SJCRH30 (cell line): Measurements from ENCODE around the gene KRTAP10-8. TPM values are rescaled to one million over a fixed set of nuclear protein-coding genes. Genes with fewer than 3 reads are reported as not detected.
A peak's percentile ranks its signal among the peaks of the same experiment; 100 is the strongest.
"Not testable (repeated sequence)": the region's sequence is repeated elsewhere in the genome, so short reads cannot be mapped to it uniquely, and the experiment has no call there.

Experiments
- DNase-seq, 2 experiments: peaks; one replicate each; pipeline ENCODE4 v3.0.0-alpha.2; 2015 to 2020
- H3K27ac ChIP-seq: fragments of 250-450 bp; sonication (Bioruptor Pico); 2 replicates; pipeline ENCODE4 v1.5.1; 2020; ENCODE audit warnings: mild to moderate bottlenecking, moderate library complexity
- H3K27me3 ChIP-seq: fragments of 250-450 bp; sonication (Bioruptor Pico); 2 replicates; pipeline ENCODE4 v1.5.1; 2020; ENCODE audit warnings: mild to moderate bottlenecking, moderate library complexity
- H3K36me3 ChIP-seq: fragments of 250-450 bp; sonication (Bioruptor Pico); 2 replicates; pipeline ENCODE4 v1.5.1; 2020; ENCODE audit warnings: mild to moderate bottlenecking, moderate library complexity
- H3K4me1 ChIP-seq: fragments of 250-450 bp; sonication (Bioruptor Pico); 2 replicates; pipeline ENCODE4 v1.5.1; 2020; ENCODE audit warnings: mild to moderate bottlenecking, moderate library complexity
- H3K4me3 ChIP-seq: fragments of 250-450 bp; sonication (Bioruptor Pico); 2 replicates; pipeline ENCODE4 v1.5.1; 2020; ENCODE audit warnings: mild to moderate bottlenecking, moderate library complexity
- H3K9me3 ChIP-seq: fragments of 250-450 bp; sonication (Bioruptor Pico); replicated peaks from 2 replicates; pipeline ENCODE4 v1.5.1; 2020; ENCODE audit warnings: mild to moderate bottlenecking, moderate library complexity
- total RNA-seq: library from RNA; depleted of rRNA; stranded (reverse); fragments of >200 nt; shearing (Covaris generic); gene quantifications from 2 replicates; pipeline ENCODE4 v1.2.3, GENCODE V29; 2014

The KRTAP10-8 gene
- total RNA-seq, 1 experiment from 2014 or later: not detected

DNA sequence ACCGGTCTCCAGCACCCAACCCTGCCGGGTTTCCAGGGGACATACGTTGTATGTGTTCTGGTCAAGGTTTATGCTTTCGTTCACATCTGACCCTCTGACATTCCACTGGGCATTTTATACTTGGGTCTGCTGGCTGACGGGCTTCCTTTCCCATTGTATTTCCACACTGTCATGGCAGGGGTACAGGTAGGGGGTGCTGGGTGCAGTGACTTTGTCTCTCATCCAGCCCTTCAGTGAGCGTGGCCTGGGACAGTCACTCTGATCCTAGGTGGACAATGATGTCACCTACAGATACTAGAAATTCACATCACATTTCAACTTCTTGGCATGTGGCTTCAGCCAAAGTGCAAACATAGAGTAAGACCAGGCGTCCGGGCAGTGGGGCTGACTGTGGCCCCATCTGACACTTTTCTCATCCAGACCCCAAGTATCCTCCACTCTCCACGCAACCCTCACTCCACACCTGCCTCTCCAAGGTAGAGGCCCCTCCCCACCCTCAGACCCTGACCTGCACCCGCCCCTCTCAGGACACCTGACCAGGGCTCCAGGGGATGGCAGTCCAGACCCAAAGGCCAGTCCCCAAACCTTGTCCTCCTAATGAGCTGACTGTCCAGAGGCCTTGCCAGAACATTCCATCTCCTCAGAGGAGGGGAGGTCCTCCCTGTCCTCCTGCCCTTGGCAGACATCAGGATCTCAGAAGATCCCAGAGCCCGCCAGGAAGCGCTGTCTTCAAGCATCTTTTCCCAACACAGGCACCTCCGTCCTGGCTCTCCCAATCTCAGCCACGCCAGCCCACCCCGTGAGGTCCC lies 24.5 kb downstream of the KRTAP10-8 start:
- no peaks in the 10 kb centered on the region for H3K36me3 ChIP-seq
- H3K4me1 ChIP-seq: no peaks in the 10 kb centered on the region
- no peaks in the 10 kb centered on the region for H3K27me3 ChIP-seq
- H3K4me3 ChIP-seq: no peak overlapping the region
- no peak for DNase-seq
- H3K9me3 ChIP-seq: no peaks in the 10 kb centered on the region; the same call in 1 of the 2 replicates
- no peak overlapping the region for H3K27ac ChIP-seq

- H3K27ac ChIP-seq: no peak within 1 kb of the TSS
- no peaks in the 10 kb centered on the region for H3K27me3 ChIP-seq
- no peak for DNase-seq
These were observed 25.4 kb downstream of the KRTAP10-8 start, which contains the start of gene KRTAP10-10 for GRCh38 chr21:44637018-44637850. Gene KRTAP10-10, plus strand, starts transcription at chr21:44637356. Its CDS starts 62 bp downstream, at chr21:44637418.

DNA sequence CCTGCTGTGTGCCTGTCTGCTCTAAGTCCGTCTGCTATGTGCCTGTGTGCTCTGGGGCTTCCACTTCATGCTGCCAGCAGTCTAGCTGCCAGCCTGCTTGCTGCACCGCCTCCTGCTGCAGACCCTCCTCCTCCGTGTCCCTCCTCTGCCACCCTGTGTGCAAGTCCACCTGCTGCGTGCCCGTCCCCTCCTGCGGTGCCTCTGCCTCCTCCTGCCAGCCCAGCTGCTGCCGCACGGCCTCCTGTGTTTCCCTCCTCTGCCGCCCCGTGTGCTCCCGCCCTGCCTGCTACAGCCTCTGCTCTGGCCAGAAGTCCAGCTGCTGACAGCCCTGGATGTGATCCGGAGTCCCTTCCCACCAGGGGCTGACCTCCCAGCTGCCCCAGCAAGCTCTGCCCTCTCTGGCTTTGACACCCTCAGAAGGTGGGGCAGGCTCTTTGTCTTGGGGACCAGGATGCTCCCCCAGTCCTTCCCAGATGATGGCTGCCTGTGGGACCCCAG lies 26.0 kb downstream of the KRTAP10-8 start:
- not testable (repeated sequence) for H3K4me3 ChIP-seq, H3K27me3 ChIP-seq, DNase-seq, H3K36me3 ChIP-seq, H3K9me3 ChIP-seq, H3K4me1 ChIP-seq, H3K27ac ChIP-seq

More at GRCh38 chr21:44637018-44637850, 25.4 kb downstream of the KRTAP10-8 start, which contains the start of gene KRTAP10-10:
- Histone ChIP-seq H3K9me3 (no peaks in the 10 kb centered on the region; the same call in 1 of the 2 replicates), H3K36me3 (no peaks in the 10 kb centered on the region), H3K4me3 (no peak within 1 kb of the TSS), H3K4me1 (no peaks in the 10 kb centered on the region)

DNA sequence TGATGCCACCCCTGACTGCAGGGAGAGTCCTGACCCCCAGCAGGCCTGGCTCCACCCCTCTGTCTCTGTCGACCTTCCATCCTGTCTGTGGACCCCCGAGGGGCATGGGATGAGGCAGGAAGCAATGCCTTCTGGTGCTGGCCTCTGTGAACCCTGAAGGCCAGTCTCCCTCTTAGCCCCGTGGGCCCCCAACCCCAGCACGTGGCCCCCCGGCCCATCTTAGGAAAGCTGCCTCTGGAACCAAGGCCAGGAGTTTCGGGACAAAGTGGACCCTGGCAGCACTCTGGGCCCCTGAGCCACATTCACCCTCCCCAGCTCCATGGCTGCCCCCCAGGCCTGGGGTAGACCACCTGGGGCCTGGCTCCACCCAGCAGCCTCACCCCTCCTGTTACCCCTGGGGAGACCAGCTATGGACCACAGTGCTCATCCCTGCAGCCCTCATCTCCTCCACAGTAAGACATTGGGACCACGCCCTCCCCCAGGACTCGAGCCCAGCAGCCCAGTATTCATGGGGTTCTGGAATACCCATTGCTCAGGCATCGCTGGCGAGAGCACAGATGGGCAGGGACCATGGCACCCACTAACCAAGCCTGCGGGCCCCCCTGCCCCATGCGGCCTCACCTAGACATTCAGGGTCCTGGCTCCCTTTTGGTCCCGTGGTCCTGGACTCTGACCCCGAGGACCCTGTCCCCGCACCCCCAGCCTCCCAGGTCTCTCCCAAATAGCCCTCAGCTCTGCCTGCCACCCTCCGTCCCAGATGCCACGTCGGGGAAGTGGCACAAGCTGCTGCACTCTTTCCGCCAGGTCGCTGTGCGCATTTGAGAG lies 26.8 kb downstream of the KRTAP10-8 start:
- not testable (repeated sequence) for DNase-seq, H3K9me3 ChIP-seq, H3K27me3 ChIP-seq, H3K4me1 ChIP-seq, H3K4me3 ChIP-seq, H3K36me3 ChIP-seq, H3K27ac ChIP-seq

DNA sequence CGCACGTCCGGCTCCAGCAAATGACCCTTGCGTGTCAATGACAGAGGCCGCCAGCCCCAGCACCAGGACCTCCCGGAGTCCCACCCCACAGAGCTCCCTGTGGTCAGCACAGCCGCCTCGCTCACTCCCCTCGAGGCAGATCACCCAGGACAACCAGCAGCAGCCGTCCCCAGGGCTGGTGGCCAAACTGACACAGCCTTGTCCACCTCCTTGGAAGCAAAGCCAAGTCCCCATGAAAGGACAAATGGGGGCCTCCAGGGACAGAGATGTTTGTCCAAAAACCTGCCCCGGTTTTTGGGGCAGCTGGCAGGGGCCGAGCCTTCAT lies 27.4 kb downstream of the KRTAP10-8 start:
- no peak for DNase-seq

GRCh38 chr21:44640761-44641160 lies 28.9 kb downstream of the KRTAP10-8 start:
- no peaks in the 10 kb centered on the region; the same call in 1 of the 2 replicates for H3K9me3 ChIP-seq
- no peaks in the 10 kb centered on the region for H3K36me3 ChIP-seq
- H3K4me3 ChIP-seq: no peak overlapping the region
- no peak overlapping the region for H3K27ac ChIP-seq
- no peaks in the 10 kb centered on the region for H3K27me3 ChIP-seq
- no peak for DNase-seq
- no peaks in the 10 kb centered on the region for H3K4me1 ChIP-seq

More for the DNA sequence above, 27.4 kb downstream of the KRTAP10-8 start:
- H3K4me3 ChIP-seq: no peak overlapping the region
- no peak overlapping the region for H3K27ac ChIP-seq
- no peaks in the 10 kb centered on the region for H3K4me1 ChIP-seq
- H3K9me3 ChIP-seq: no peaks in the 10 kb centered on the region; the same call in none of the 2 replicates
- H3K27me3 ChIP-seq: no peaks in the 10 kb centered on the region
- H3K36me3 ChIP-seq: no peaks in the 10 kb centered on the region

DNA sequence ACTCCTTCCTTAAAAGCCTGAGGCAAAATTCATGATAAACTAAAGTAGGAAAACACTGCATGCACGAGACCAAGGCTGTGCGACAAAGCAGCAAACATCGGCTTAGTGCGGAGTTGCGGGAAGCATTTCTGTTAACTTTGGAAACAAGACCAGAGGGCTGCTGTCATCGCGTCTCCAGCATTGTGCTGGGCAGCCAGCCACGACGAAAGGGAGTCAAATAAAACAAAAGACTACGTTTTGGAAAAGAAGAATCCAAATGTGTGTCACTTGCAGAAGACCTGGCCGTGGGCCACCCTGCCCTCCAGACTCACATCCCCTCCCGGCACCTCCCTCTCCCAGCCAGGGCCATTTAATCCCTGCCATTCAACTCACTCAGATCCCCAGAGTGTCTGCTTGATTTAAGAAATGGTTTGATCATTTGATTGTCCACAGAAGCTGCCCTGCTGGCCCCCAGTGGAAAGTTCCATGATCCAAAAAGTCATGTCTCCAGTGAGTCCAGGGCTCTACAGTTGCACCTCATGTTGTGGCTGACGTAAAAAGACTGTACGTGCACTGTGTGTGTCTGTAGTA lies 31.9 kb downstream of the KRTAP10-8 start:
- Histone ChIP-seq H3K9me3 (no peaks in the 10 kb centered on the region; the same call in 1 of the 2 replicates), H3K27me3 (no peaks in the 10 kb centered on the region), H3K4me3 (no peak overlapping the region), H3K4me1 (peaks cover 17% of the 10 kb centered on the region), H3K36me3 (no peaks in the 10 kb centered on the region), H3K27ac (no peak overlapping the region)
- DNase-seq: no peak

DNA sequence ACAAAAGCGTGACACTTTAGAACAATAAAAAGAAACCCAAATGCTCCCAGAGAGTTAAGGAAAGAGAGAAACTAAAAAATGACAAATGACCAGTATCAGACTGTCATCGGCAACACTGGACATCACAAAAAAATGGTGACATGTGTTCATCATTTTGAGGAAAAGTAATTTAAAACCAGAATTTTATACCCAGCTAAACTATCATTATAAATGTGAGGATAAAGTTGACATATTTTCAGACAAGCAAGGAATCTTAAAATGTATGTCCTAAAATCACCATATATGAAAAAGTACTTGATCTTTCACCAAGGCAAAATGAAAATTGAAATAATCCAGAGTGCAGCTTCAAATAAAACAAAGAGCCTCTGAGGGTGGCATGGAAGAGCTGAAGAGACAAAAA lies 33.0 kb downstream of the KRTAP10-8 start:
- Histone ChIP-seq H3K27ac (no peak overlapping the region), H3K9me3 (no peaks in the 10 kb centered on the region; the same call in 1 of the 2 replicates), H3K27me3 (no peaks in the 10 kb centered on the region), H3K4me1 (peaks cover 19% of the 10 kb centered on the region), H3K4me3 (no peak overlapping the region), H3K36me3 (no peaks in the 10 kb centered on the region)
- no peak for DNase-seq

DNA sequence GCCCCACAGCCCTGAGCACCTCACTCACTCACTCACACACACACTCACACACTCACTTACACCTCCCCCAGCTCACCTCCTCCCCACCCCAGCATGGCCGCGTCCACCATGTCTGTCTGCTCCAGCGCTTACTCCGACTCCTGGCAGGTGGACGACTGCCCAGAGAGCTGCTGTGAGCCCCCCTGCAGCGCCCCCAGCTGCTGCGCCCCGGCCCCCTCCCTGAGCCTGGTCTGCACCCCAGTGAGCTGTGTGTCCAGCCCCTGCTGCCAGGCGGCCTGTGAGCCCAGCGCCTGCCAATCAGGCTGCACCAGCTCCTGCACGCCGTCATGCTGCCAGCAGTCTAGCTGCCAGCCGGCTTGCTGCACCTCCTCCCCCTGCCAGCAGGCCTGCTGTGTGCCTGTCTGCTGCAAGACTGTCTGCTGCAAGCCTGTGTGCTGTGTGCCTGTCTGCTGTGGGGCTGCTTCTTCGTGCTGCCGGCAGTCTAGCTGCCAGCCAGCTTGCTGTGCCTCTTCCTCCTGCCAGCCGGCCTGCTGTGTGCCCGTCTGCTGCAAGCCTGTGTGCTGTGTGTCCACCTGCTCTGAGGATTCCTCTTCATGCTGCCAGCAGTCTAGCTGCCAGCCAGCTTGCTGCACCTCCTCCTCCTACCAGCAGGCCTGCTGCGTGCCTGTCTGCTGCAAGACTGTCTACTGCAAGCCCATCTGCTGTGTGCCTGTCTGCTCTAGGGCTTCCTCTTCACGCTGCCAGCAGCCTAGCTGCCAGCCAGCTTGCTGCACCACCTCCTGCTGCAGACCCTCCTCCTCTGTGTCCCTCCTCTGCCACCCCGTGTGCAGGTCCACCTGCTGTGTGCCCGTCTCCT lies 34.7 kb downstream of the KRTAP10-8 start, which contains the start of gene KRTAP10-11:
Gene KRTAP10-11 (plus strand): TSS at position 49 of the 856 bp plus-strand sequence. CDS start 45 bp downstream, at position 94.
- H3K36me3 ChIP-seq, H3K27ac ChIP-seq, H3K27me3 ChIP-seq, H3K4me3 ChIP-seq, DNase-seq, H3K9me3 ChIP-seq: not testable (repeated sequence)
- peaks cover 19% of the 10 kb centered on the region for H3K4me1 ChIP-seq

DNA sequence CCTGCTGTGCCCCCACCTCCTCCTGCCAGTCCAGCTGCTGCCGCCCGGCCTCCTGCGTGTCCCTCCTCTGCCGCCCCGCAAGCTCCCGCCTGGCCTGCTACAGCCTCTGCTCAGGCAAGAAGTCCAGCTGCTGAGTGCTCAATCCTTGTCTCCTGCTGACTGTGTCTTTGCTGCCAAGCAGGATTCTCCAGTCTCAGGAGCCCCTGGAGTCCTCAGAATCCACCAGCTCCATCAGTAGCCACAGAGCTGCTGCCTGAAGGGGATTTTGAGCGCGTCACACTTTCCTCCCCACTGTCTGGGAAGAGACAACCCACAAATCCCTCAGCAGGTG lies 35.3 kb downstream of the KRTAP10-8 start:
- Histone ChIP-seq H3K27ac (no peak overlapping the region), H3K4me3 (no peak overlapping the region), H3K9me3 (no peaks in the 10 kb centered on the region; the same call in 1 of the 2 replicates), H3K4me1 (peaks cover 19% of the 10 kb centered on the region), H3K36me3 (no peaks in the 10 kb centered on the region), H3K27me3 (no peaks in the 10 kb centered on the region)
- DNase-seq: peak; percentile 45 to 64

- no peaks in the 10 kb centered on the region for H3K27me3 ChIP-seq
- H3K4me1 ChIP-seq: peaks cover 19% of the 10 kb centered on the region
- H3K27ac ChIP-seq: no peak overlapping the region
- H3K36me3 ChIP-seq: no peaks in the 10 kb centered on the region
- no peak overlapping the region for H3K4me3 ChIP-seq
- H3K9me3 ChIP-seq: no peaks in the 10 kb centered on the region; the same call in 1 of the 2 replicates
- DNase-seq: peak; percentile 41 to 42
These were observed 36.9 kb downstream of the KRTAP10-8 start for GRCh38 chr21:44648557-44649311.

DNA sequence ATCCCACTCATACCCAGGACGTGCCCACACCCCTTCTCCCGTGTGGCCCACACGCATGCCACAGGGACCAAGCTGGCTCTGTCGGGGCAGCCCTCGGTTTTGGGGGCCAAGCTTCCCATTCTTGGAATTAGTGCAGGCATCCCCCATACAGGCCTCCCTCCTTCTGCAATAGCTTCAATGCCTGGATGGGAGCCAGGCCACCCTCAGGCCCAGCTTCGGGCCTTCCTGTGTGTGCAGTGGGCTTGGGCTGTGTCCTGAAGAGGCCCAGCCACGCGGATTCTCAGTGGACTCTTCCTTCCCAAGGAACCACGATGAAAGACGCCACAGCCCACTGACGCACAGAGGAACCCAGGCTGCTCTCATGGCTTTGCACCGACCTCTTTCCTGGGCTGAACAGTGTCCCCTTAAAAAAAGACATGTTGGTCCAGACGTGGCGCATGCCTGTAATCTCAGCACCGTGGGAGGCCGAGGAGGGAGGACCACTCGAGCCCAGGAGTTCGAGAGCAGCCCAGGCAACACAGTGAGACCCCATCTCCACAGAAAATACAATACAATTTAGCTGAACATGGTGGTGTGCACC lies 37.7 kb downstream of the KRTAP10-8 start:
- no peaks in the 10 kb centered on the region for H3K9me3 ChIP-seq
- no peaks in the 10 kb centered on the region for H3K36me3 ChIP-seq
- no peaks in the 10 kb centered on the region for H3K27me3 ChIP-seq
- H3K27ac ChIP-seq: no peak overlapping the region
- H3K4me3 ChIP-seq: no peak overlapping the region
- peaks cover 19% of the 10 kb centered on the region for H3K4me1 ChIP-seq
- DNase-seq: no peak
